ENCODE results near the gene TEX13D. TPM values are rescaled to one million over a fixed set of nuclear protein-coding genes. Genes with fewer than 3 reads are reported as not detected.

TEX13D gene
- total and polyA plus RNA-seq, 3 experiments from 2014 or later: 0.29 to 0.46 TPM; not detected in 1

GRCh38 chrX:124343016-124343415, 10.6 kb downstream of the TEX13D start:
- H3K4me3 ChIP-seq (ENCODE audit: low read length): no peak overlapping the region

GRCh38 chrX:124344246-124344645, 11.8 kb downstream of the TEX13D start:
- H3K4me3 ChIP-seq (ENCODE audit: low read length): peak overlapping the region; percentile 35
- H3K27me3 ChIP-seq (ENCODE audit: insufficient read depth, low read length, poor library complexity, severe bottlenecking): no peaks in the 10 kb centered on the region
- no peaks in the 10 kb centered on the region for H3K9me3 ChIP-seq (ENCODE audit: low read length)
- DNase-seq: no peak
- Mint-ChIP-seq H3K27me3 (no peaks in the 10 kb centered on the region), H3K9me3 (no peaks in the 10 kb centered on the region), H3K27ac (peak overlapping the region; percentile 82 to 96 (median 88)), H3K4me1 (peaks cover 58 to 66% (median 66%) of the 10 kb centered on the region in 3 donors), H3K36me3 (peaks cover 0 to 24% (median 0%) of the 10 kb centered on the region in 3 donors), H3K4me3 (peak overlapping the region; percentile 10 to 100 (median 59))
- ChIA-PET CTCF (no interaction called here), POLR2A (no interaction called here)
- no peaks in the 10 kb centered on the region for H3K36me3 ChIP-seq (ENCODE audit: insufficient read depth, low read length)
- peak overlapping the region; percentile 18 for H3K27ac ChIP-seq (ENCODE audit: low read depth, low read length)
- H3K4me1 ChIP-seq (ENCODE audit: insufficient read depth, low read length): peaks cover 62% of the 10 kb centered on the region

More at GRCh38 chrX:124343016-124343415, 10.6 kb downstream of the TEX13D start:
- peaks cover 0 to 12% (median 0%) of the 10 kb centered on the region in 3 donors for H3K36me3 Mint-ChIP-seq
- peaks cover 60 to 73% (median 70%) of the 10 kb centered on the region in 3 donors for H3K4me1 Mint-ChIP-seq
- no peaks in the 10 kb centered on the region for H3K9me3 Mint-ChIP-seq
- ChIA-PET CTCF (no interaction called here), POLR2A (interaction anchor here (0.7 kb wide), 1 partner anchor 85 kb away, joined by 4 read pairs; no protein-coding TSS in a partner anchor)
- Histone ChIP-seq H3K36me3 (ENCODE audit: insufficient read depth, low read length) (no peaks in the 10 kb centered on the region), H3K27ac (ENCODE audit: low read depth, low read length) (no peak overlapping the region), H3K27me3 (ENCODE audit: insufficient read depth, low read length, poor library complexity, severe bottlenecking) (no peaks in the 10 kb centered on the region), H3K9me3 (ENCODE audit: low read length) (no peaks in the 10 kb centered on the region), H3K4me1 (ENCODE audit: insufficient read depth, low read length) (peaks cover 72% of the 10 kb centered on the region)
- peak in 2 of 5 donors; percentile 25 to 56 for DNase-seq
- H3K4me3 Mint-ChIP-seq: peak overlapping the region; percentile 63 to 100 (median 69)
- H3K27me3 Mint-ChIP-seq: no peaks in the 10 kb centered on the region
- peak overlapping the region; percentile 76 to 96 (median 88) for H3K27ac Mint-ChIP-seq

GRCh38 chrX:124346117-124346876, 13.8 kb downstream of the TEX13D start, which contains the start of gene SH2D1A:
TSS of gene SH2D1A (plus strand) at chrX:124346563. CDS start at chrX:124346643, 80 bp downstream.
- Histone ChIP-seq H3K9me3 (ENCODE audit: low read length) (no peaks in the 10 kb centered on the region), H3K27ac (ENCODE audit: low read depth, low read length) (peak within 1 kb of the TSS; percentile 72), H3K36me3 (ENCODE audit: insufficient read depth, low read length) (no peaks in the 10 kb centered on the region), H3K4me3 (ENCODE audit: low read length) (peak within 1 kb of the TSS; percentile 73), H3K27me3 (ENCODE audit: insufficient read depth, low read length, poor library complexity, severe bottlenecking) (no peaks in the 10 kb centered on the region), H3K4me1 (ENCODE audit: insufficient read depth, low read length) (peaks cover 47% of the 10 kb centered on the region)
- peak in 3 of 5 donors; percentile 43 to 54 (median 43) for DNase-seq
- H3K27me3 Mint-ChIP-seq: no peaks in the 10 kb centered on the region
- peaks cover 46 to 54% (median 53%) of the 10 kb centered on the region in 3 donors for H3K4me1 Mint-ChIP-seq
- peaks cover 0 to 26% (median 0%) of the 10 kb centered on the region in 3 donors for H3K36me3 Mint-ChIP-seq
- peak within 1 kb of the TSS; percentile 83 to 96 (median 95) for H3K27ac Mint-ChIP-seq
- ChIA-PET CTCF (interaction anchor here (0.9 to 1.7 kb wide), 8 partner anchors 11 to 513 kb away, joined by 3 to 7 read pairs (median 3); no protein-coding TSS in a partner anchor), POLR2A (interaction anchor here (0.7 to 1.6 kb wide), 3 partner anchors 9 to 485 kb away, joined by 4 to 9 read pairs (median 5); no protein-coding TSS in a partner anchor)
- no peaks in the 10 kb centered on the region for H3K9me3 Mint-ChIP-seq
- peak within 1 kb of the TSS; percentile 93 to 100 (median 97) for H3K4me3 Mint-ChIP-seq

GRCh38 chrX:124346877-124347241, 14.4 kb downstream of the TEX13D start:
- POLR2A ChIA-PET: interaction anchor here (0.9 to 1.6 kb wide), 3 partner anchors 10 to 17 kb away, joined by 3 to 9 read pairs (median 4); no protein-coding TSS in a partner anchor
- CTCF ChIA-PET: interaction anchor here (0.9 to 1.7 kb wide), 7 partner anchors 10 to 513 kb away, joined by 3 to 7 read pairs (median 3); no protein-coding TSS in a partner anchor
- Histone ChIP-seq H3K27me3 (ENCODE audit: insufficient read depth, low read length, poor library complexity, severe bottlenecking) (no peaks in the 10 kb centered on the region), H3K27ac (ENCODE audit: low read depth, low read length) (peak overlapping the region; percentile 72), H3K36me3 (ENCODE audit: insufficient read depth, low read length) (no peaks in the 10 kb centered on the region), H3K4me3 (ENCODE audit: low read length) (peak overlapping the region; percentile 73), H3K9me3 (ENCODE audit: low read length) (no peaks in the 10 kb centered on the region), H3K4me1 (ENCODE audit: insufficient read depth, low read length) (peaks cover 42% of the 10 kb centered on the region)
- Mint-ChIP-seq H3K4me3 (peak overlapping the region; percentile 93 to 100 (median 97)), H3K27me3 (no peaks in the 10 kb centered on the region), H3K36me3 (peaks cover 1 to 28% (median 4%) of the 10 kb centered on the region in 3 donors), H3K4me1 (peaks cover 45 to 54% (median 53%) of the 10 kb centered on the region in 3 donors), H3K9me3 (no peaks in the 10 kb centered on the region), H3K27ac (peak overlapping the region; percentile 76 to 96 (median 94))
- DNase-seq: no peak

- Histone ChIP-seq H3K27me3 (ENCODE audit: insufficient read depth, low read length, poor library complexity, severe bottlenecking) (no peaks in the 10 kb centered on the region), H3K36me3 (ENCODE audit: insufficient read depth, low read length) (no peaks in the 10 kb centered on the region), H3K9me3 (ENCODE audit: low read length) (no peaks in the 10 kb centered on the region), H3K4me3 (ENCODE audit: low read length) (peak overlapping the region; percentile 73), H3K4me1 (ENCODE audit: insufficient read depth, low read length) (peaks cover 38% of the 10 kb centered on the region), H3K27ac (ENCODE audit: low read depth, low read length) (peak overlapping the region; percentile 72)
- H3K27me3 Mint-ChIP-seq: no peaks in the 10 kb centered on the region
- ChIA-PET CTCF (interaction anchor here (1.3 to 1.7 kb wide), 3 partner anchors 17 to 136 kb away, joined by 3 to 7 read pairs (median 3); no protein-coding TSS in a partner anchor), POLR2A (interaction anchor here (0.9 to 1.6 kb wide), 4 partner anchors 9 to 17 kb away, joined by 3 to 9 read pairs (median 4); no protein-coding TSS in a partner anchor)
- peak overlapping the region; percentile 76 to 96 (median 94) for H3K27ac Mint-ChIP-seq
- no peaks in the 10 kb centered on the region for H3K9me3 Mint-ChIP-seq
- H3K36me3 Mint-ChIP-seq: peaks cover 1 to 30% (median 4%) of the 10 kb centered on the region in 3 donors
- H3K4me1 Mint-ChIP-seq: peaks cover 42 to 53% (median 50%) of the 10 kb centered on the region in 3 donors
- peak overlapping the region; percentile 93 to 100 (median 97) for H3K4me3 Mint-ChIP-seq
- no peak for DNase-seq
These were observed 14.8 kb downstream of the TEX13D start for GRCh38 chrX:124347242-124347641.

- POLR2A ChIA-PET: interaction anchor here (0.6 to 1.6 kb wide), 5 partner anchors 9 to 330 kb away, joined by 3 to 9 read pairs (median 3); no protein-coding TSS in a partner anchor
- H3K27ac ChIP-seq (ENCODE audit: low read depth, low read length): peak overlapping the region; percentile 72
- peak overlapping the region; percentile 73 for H3K4me3 ChIP-seq (ENCODE audit: low read length)
These were observed 15.7 kb downstream of the TEX13D start for GRCh38 chrX:124348182-124348581.

GRCh38 chrX:124348885-124349453, 16.5 kb downstream of the TEX13D start:
- H3K4me3 Mint-ChIP-seq: peak overlapping the region; percentile 93 to 100 (median 97)
- CTCF ChIA-PET: no interaction called here

More at GRCh38 chrX:124348182-124348581, 15.7 kb downstream of the TEX13D start:
- H3K27me3 ChIP-seq (ENCODE audit: insufficient read depth, low read length, poor library complexity, severe bottlenecking): no peaks in the 10 kb centered on the region
- Mint-ChIP-seq H3K4me3 (peak overlapping the region; percentile 93 to 100 (median 97)), H3K36me3 (peaks cover 1 to 34% (median 4%) of the 10 kb centered on the region in 3 donors), H3K27me3 (no peaks in the 10 kb centered on the region), H3K9me3 (no peaks in the 10 kb centered on the region), H3K27ac (peak overlapping the region; percentile 21 to 96 (median 92)), H3K4me1 (peaks cover 38 to 51% (median 47%) of the 10 kb centered on the region in 3 donors)
- DNase-seq: no peak
- CTCF ChIA-PET: no interaction called here
- H3K9me3 ChIP-seq (ENCODE audit: low read length): no peaks in the 10 kb centered on the region
- no peaks in the 10 kb centered on the region for H3K36me3 ChIP-seq (ENCODE audit: insufficient read depth, low read length)
- H3K4me1 ChIP-seq (ENCODE audit: insufficient read depth, low read length): peaks cover 28% of the 10 kb centered on the region

More at GRCh38 chrX:124348885-124349453, 16.5 kb downstream of the TEX13D start:
- H3K9me3 Mint-ChIP-seq: no peaks in the 10 kb centered on the region
- Histone ChIP-seq H3K9me3 (ENCODE audit: low read length) (no peaks in the 10 kb centered on the region), H3K36me3 (ENCODE audit: insufficient read depth, low read length) (no peaks in the 10 kb centered on the region), H3K4me1 (ENCODE audit: insufficient read depth, low read length) (peaks cover 26% of the 10 kb centered on the region), H3K4me3 (ENCODE audit: low read length) (peak overlapping the region; percentile 73), H3K27me3 (ENCODE audit: insufficient read depth, low read length, poor library complexity, severe bottlenecking) (no peaks in the 10 kb centered on the region), H3K27ac (ENCODE audit: low read depth, low read length) (peak overlapping the region; percentile 72)
- no peaks in the 10 kb centered on the region for H3K27me3 Mint-ChIP-seq
- H3K27ac Mint-ChIP-seq: peak overlapping the region; percentile 25 to 96 (median 92)
- H3K36me3 Mint-ChIP-seq: peaks cover 1 to 38% (median 4%) of the 10 kb centered on the region in 3 donors
- no peak for DNase-seq
- POLR2A ChIA-PET: interaction anchor here (0.5 to 1.3 kb wide), 2 partner anchors 131 to 388 kb away, joined by 3 to 4 read pairs; no protein-coding TSS in a partner anchor
- peaks cover 38 to 51% (median 47%) of the 10 kb centered on the region in 3 donors for H3K4me1 Mint-ChIP-seq
